WTC11 (cell line): ENCODE measurements around the gene UGT2B7. TPM values are rescaled to one million over a fixed set of nuclear protein-coding genes. Genes with fewer than 3 reads are reported as not detected.

ENCODE experiments used
- ATAC-seq: fragments of 200-7000 bp; cut with Tn5 transposase; 2 replicates; pipeline ENCODE4 v1.10.0; 2021; ENCODE audit warnings: mild to moderate bottlenecking, moderate library complexity
- CTCF ChIA-PET: fragments of 300-600 bp; sonication (Branson Sonifier 250); formaldehyde crosslinking; loops from one replicate; lab custom pipeline; 2021; ENCODE audit warnings: antibody characterized with exemption; lab: Charles Lee
- POLR2A ChIA-PET: fragments of 350-600 bp; sonication (Branson Sonifier 250); formaldehyde crosslinking; loops from one replicate; lab custom pipeline; 2021; ENCODE audit warnings: antibody characterized with exemption; lab: Charles Lee
- DNase-seq: peaks from one replicate; pipeline ENCODE4 v3.0.0; 2021; ENCODE audit warnings: low spot score
- H3K27ac Mint-ChIP-seq: 2 replicates; pipeline ENCODE4 v1.8.0; 2021; ENCODE audit warnings: mixed read lengths
- H3K27me3 Mint-ChIP-seq: 2 replicates; pipeline ENCODE4 v1.8.0; 2021; ENCODE audit warnings: low read depth, mild to moderate bottlenecking, moderate library complexity, mixed read lengths
- H3K36me3 Mint-ChIP-seq: 2 replicates; pipeline ENCODE4 v1.8.0; 2021; ENCODE audit warnings: mixed read lengths
- H3K4me1 Mint-ChIP-seq: 2 replicates; pipeline ENCODE4 v1.8.0; 2022; ENCODE audit warnings: mixed read lengths
- H3K4me3 Mint-ChIP-seq: 2 replicates; pipeline ENCODE4 v1.8.0; 2021; ENCODE audit warnings: mild to moderate bottlenecking, moderate library complexity, mixed read lengths
- H3K9me3 Mint-ChIP-seq: 2 replicates; pipeline ENCODE4 v1.8.0; 2021; ENCODE audit warnings: mixed read lengths
- ATF1 ChIP-seq: sonication (generic); formaldehyde crosslinking; IDR thresholded peaks from 2 replicates; pipeline ENCODE4 v1.8.1; 2023; ENCODE audit warnings: mild to moderate bottlenecking, moderate library complexity, missing genetic modification reagents
- ATF2 ChIP-seq: sonication (generic); formaldehyde crosslinking; IDR thresholded peaks from 2 replicates; pipeline ENCODE4 v1.8.1; 2022; ENCODE audit warnings: low read depth, missing genetic modification reagents, borderline replicate concordance
- ATF3 ChIP-seq: sonication (generic); formaldehyde crosslinking; conservative IDR thresholded peaks from 2 replicates; pipeline ENCODE4 v1.8.1; 2022; ENCODE audit warnings: mild to moderate bottlenecking, missing genetic modification reagents
- CDX4 ChIP-seq: fragments of 250-450 bp; sonication (Bioruptor Pico); IDR thresholded peaks from 2 replicates; pipeline ENCODE4 v1.9.0; 2021; ENCODE audit warnings: moderate library complexity, mild to moderate bottlenecking, inconsistent platforms, borderline replicate concordance
- CREM ChIP-seq: sonication (generic); formaldehyde crosslinking; IDR thresholded peaks from 2 replicates; pipeline ENCODE4 v1.8.1; 2022; ENCODE audit warnings: mild to moderate bottlenecking, missing genetic modification reagents, moderate library complexity
- E2F1 ChIP-seq: sonication (generic); formaldehyde crosslinking; IDR thresholded peaks from 2 replicates; pipeline ENCODE4 v1.8.0; 2022; ENCODE audit warnings: mild to moderate bottlenecking, missing genetic modification reagents
- GABPB1 ChIP-seq: sonication (generic); formaldehyde crosslinking; IDR thresholded peaks from 2 replicates; pipeline ENCODE4 v1.8.1; 2023; ENCODE audit warnings: mild to moderate bottlenecking, missing genetic modification reagents
- KAT7 ChIP-seq: sonication (generic); formaldehyde crosslinking; IDR thresholded peaks from 2 replicates; pipeline ENCODE4 v1.8.1; 2023; ENCODE audit warnings: missing genetic modification reagents, mild to moderate bottlenecking, borderline replicate concordance
- NFE2L1 ChIP-seq: sonication (generic); formaldehyde crosslinking; IDR thresholded peaks from 2 replicates; pipeline ENCODE4 v1.8.1; 2023; ENCODE audit warnings: missing genetic modification reagents
- NR3C1 ChIP-seq: sonication (generic); formaldehyde crosslinking; conservative IDR thresholded peaks from 2 replicates; pipeline ENCODE4 v1.8.1; 2023; ENCODE audit warnings: low read depth, mild to moderate bottlenecking, missing genetic modification reagents
- PRDM15 ChIP-seq: sonication (generic); formaldehyde crosslinking; IDR thresholded peaks from 2 replicates; pipeline ENCODE4 v1.8.0; 2022; ENCODE audit warnings: missing genetic modification reagents
- PRRX2 ChIP-seq: fragments of 250-450 bp; sonication (Bioruptor Pico); IDR thresholded peaks from 2 replicates; pipeline ENCODE4 v1.8.0; 2021; ENCODE audit warnings: mild to moderate bottlenecking
- SP1 ChIP-seq: sonication (generic); formaldehyde crosslinking; conservative IDR thresholded peaks from 2 replicates; pipeline ENCODE4 v1.8.1; 2022; ENCODE audit warnings: missing genetic modification reagents
- STAT6 ChIP-seq: sonication (generic); formaldehyde crosslinking; conservative IDR thresholded peaks from 2 replicates; pipeline ENCODE4 v1.8.1; 2023; ENCODE audit warnings: mild to moderate bottlenecking, low read depth, missing genetic modification reagents, moderate library complexity
- TP53 ChIP-seq: sonication (generic); formaldehyde crosslinking; IDR thresholded peaks from 2 replicates; pipeline ENCODE4 v1.8.1; 2023; ENCODE audit warnings: mild to moderate bottlenecking, missing genetic modification reagents
- USF1 ChIP-seq: sonication (generic); formaldehyde crosslinking; IDR thresholded peaks from 2 replicates; pipeline ENCODE4 v1.8.0; 2022; ENCODE audit warnings: mild to moderate bottlenecking, missing genetic modification reagents
- total RNA-seq: library from RNA; stranded (reverse); gene quantifications from 3 replicates; pipeline ENCODE4 v1.2.3, GENCODE V29; 2021

Gene UGT2B7
- total RNA-seq, 1 experiment from 2014 or later: not detected

- TF ChIP-seq STAT6 (CRISPR knock-in tag): no peak
- TF ChIP-seq ATF3 (CRISPR knock-in tag): no peak
- no peak for TF ChIP-seq ATF2
- no peak for TF ChIP-seq SP1 (CRISPR knock-in tag)
- no peak for TF ChIP-seq GABPB1 (CRISPR knock-in tag)
- no peak for TF ChIP-seq E2F1 (CRISPR knock-in tag)
- TF ChIP-seq CDX4 (CRISPR knock-in tag): no peak
Observed at GRCh38 chr4:69069085-69069484, 27.2 kb upstream of the UGT2B7 start (continued).

- DNase-seq: no peak
- ChIA-PET POLR2A (no interaction called here), CTCF (no interaction called here)
- H3K4me3 Mint-ChIP-seq: no peak overlapping the region
- no peak overlapping the region for H3K27ac Mint-ChIP-seq
- no peak for TF ChIP-seq SP1 (CRISPR knock-in tag)
- TF ChIP-seq TP53 (CRISPR knock-in tag): no peak
- no peak for TF ChIP-seq KAT7 (CRISPR knock-in tag)
- no peak for TF ChIP-seq PRDM15 (CRISPR knock-in tag)
- no peak for TF ChIP-seq NFE2L1
- no peak for TF ChIP-seq NR3C1 (CRISPR knock-in tag)
- TF ChIP-seq CREM (CRISPR knock-in tag): no peak
- TF ChIP-seq USF1 (CRISPR knock-in tag): no peak
- no peak for TF ChIP-seq ATF1
- no peak for TF ChIP-seq PRRX2 (CRISPR knock-in tag)
- no peaks in the 10 kb centered on the region for H3K9me3 Mint-ChIP-seq
- no peak for ATAC-seq
- no peaks in the 10 kb centered on the region for H3K27me3 Mint-ChIP-seq
- H3K36me3 Mint-ChIP-seq: no peaks in the 10 kb centered on the region
- H3K4me1 Mint-ChIP-seq: peaks cover 6% of the 10 kb centered on the region
Observed at GRCh38 chr4:69070590-69070989, 25.7 kb upstream of the UGT2B7 start.
